Measurements from ENCODE around the gene DMWD.

Gene DMWD

GRCh38 chr19:45789035-45789786 is 3.4 kb downstream of the DMWD start:
- no peak for DNase-seq (ENCODE audit: low read depth in 2 of 3, low spot score in 2 of 3)

DNA sequence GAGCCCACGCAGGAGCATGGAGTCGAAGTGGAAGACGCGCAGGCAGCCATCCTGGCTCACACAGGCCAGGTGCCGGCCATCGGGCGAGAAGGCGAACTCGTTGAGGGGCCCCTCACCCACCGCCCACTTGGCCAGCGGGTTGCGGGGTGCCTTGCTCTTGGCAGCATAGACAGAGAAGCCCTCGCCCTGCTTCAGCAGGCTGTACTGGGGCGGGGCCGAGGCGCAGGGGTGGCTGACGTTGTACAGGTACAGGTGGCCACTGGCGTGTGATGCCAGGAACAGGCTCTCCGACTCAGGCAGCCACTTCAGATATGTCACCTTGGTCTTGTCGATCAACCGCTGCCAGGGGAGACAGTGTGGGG is 6.1 kb downstream of the DMWD start:
- DNase-seq (ENCODE audit: low read depth in 2 of 3, low spot score in 2 of 3), result no peak

DNA sequence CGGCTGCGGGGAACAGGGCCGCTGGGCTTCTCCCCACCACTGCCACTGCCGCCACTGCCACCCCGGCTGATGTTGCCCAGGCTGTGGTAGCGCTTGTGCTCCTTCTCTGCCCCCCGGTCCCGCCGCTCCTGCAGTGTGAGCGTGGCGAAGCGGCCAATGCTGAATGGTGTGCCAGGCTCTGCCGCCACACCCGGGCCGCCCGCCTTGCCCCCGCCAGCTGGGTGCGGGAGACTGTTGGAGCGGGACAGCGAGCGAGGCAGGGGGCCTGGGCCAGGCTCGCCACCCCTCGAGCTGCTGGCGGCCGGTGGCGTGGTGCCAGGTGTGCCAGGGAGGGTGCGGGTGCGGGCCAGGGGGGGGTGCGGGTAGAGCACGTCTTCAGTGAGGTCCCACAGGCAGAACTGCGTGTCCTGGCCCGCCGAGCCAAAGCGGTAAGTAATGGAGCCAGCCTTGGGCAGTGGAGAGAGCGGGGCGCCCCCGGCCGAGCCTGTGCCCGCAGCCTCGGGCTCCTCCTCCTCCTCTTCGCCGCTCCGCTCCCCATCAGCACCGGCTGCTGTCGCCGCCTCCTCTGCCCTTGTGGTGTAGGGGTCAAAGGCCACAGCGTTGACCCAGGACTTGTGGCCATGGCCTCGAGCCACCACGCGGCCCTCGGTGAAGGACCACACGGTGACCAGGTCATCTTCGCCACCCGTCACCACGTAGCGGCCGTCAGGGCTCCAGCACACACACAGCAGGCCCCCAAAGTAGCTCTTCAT is 6.7 kb downstream of the DMWD start:
- no peak for DNase-seq (ENCODE audit: low read depth in 2 of 3, low spot score in 2 of 3)

DNA sequence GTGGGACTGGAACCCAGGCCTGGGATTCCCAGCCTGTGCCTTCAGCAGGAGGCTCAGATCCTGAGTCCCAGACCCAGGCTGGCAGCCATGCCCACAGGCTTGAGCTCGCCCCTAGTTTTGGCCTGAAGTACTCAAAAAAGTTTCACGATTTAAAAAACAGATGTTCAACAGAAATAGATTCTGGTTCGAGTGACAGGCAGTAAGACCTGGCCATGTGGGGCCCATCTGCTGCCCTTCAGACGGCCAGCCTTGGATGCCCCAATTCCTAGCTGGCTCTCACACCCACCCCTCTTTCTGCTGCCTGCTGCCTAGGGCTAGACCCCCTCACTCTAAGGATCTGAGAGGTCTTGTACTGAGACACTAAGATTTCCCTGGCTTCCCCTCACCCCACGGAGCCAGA is 7.5 kb downstream of the DMWD start:
- DNase-seq (ENCODE audit: low read depth in 2 of 3, low spot score in 2 of 3), result no peak

DNA sequence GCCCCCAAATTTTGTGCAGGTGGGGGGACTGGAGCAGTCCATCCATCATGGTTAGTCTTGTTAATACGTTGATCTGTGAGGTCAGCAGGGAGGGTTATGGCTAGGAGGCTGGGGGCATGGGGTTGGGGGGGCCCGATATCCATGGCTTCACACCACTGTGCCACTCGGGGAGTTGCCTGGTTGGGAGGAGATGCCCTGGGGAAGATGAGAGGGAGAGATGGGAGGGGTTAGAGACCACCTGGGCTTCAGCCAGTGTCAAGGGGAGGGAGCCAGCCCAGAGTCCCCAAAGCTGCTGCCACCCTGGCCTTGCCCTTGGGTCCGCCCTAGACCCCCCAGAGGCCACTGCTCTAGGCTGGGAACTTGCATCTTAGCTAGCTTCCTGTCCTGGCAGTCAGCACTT is 8.5 kb downstream of the DMWD start:
- DNase-seq (ENCODE audit: low read depth in 2 of 3, low spot score in 2 of 3), result no peak

- no peak for DNase-seq (ENCODE audit: low read depth in 2 of 3, low spot score in 2 of 3)
Measured at GRCh38 chr19:45782820-45783785, 9.5 kb downstream of the DMWD start.

GRCh38 chr19:45782162-45782691 is 10.4 kb downstream of the DMWD start, which contains the start of gene DMPK:
Gene DMPK, minus strand, starts transcription at chr19:45782490. Its CDS starts 138 bp downstream, at chr19:45782352.
- DNase-seq (ENCODE audit: low read depth in 2 of 3, low spot score in 2 of 3), result no peak

- no peak for DNase-seq (ENCODE audit: low read depth in 2 of 3, low spot score in 2 of 3)
Measured at GRCh38 chr19:45781214-45782161, 11.2 kb downstream of the DMWD start.

DNA sequence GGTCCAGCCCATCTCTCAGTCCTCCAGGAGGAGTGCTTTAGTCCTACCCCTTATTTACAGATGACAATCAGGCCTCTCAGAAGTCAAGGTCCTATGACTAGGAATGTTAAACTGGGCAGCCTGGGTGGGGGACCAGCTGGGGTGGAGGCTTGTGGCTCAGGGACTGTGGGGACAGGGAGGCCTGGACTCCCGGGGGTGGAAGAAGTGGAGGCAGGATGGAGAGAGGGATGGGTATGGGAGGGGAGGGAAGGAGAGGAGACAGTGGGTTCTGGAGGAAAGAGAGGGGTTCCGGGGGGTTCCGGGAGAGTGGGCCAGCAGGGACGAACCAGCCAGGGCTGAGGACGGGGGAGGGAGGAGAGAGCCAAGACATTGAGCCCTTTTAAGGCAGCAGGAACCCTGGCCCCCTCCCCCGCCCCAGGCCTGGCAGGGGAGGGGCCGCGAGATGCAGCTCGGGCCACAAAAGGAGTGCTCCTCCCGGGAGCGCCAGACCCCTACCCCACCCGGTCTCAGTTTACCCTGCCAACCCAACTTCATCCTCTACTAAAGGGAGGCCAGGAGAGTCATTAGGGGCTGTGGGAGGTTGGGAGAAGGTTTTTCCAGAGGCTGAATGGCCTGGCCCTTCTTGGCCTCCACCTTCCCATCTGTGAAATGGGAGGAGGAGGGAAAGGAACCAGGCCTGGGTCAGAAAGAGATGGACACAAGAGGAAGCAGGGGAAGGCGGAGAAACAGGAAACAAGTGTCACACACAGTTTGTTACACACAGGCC is 12.0 kb downstream of the DMWD start:
- DNase-seq (ENCODE audit: low read depth in 2 of 3, low spot score in 2 of 3), result no peak

DNA sequence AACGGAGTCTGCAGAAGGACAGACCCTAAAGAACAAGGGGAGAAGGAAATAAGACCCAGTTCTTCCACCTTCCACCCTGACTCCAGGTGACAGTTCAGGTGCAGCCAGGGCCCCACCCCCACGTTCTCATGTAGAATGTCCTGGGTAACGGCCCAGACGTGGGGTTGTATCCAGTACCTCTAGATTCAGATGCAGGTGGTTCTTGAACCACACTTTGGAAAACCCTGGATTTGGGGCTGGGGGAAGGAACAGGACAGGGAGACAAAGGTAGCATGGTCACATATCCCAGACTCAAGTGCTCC is 12.5 kb downstream of the DMWD start:
- no peak for DNase-seq (ENCODE audit: low read depth in 2 of 3, low spot score in 2 of 3)

GRCh38 chr19:45779231-45780145 is 13.2 kb downstream of the DMWD start:
- peak; percentile 76 to 93 (median 86) for DNase-seq (ENCODE audit: low read depth in 2 of 3, low spot score in 2 of 3)

DNA sequence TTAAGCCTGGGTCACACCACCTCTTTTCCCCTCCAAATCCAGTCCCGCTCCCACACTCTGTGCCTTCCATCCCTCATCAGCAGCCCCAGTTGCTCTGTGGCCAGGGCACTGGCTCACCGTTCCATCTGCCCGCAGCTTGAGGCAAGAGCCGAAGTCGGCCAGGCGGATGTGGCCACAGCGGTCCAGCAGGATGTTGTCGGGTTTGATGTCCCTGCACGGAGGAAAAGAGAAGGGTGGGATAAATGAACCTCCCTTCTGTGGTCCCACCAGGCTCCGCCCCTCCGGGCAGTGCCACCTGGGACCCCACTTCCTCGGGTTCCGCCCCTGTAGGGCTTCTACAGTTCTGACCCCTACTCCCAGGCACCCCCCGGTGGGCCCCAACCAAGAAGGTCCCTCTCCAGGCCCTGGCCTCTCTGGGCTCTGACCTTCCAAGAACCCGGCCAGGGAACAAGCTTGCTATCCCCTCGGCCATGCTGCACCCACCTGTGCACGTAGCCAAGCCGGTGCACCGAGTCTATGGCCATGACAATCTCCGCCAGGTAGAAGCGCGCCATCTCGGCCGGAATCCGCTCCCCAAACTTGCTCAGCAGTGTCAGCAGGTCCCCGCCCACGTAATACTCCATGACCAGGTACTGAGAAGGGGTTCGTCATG is 14.5 kb downstream of the DMWD start:
- DNase-seq (ENCODE audit: low read depth in 2 of 3, low spot score in 2 of 3), result no peak

- DNase-seq (ENCODE audit: low read depth in 2 of 3, low spot score in 2 of 3), result no peak
Measured at GRCh38 chr19:45777395-45777961, 15.2 kb downstream of the DMWD start.

GRCh38 chr19:45774765-45775164 is 17.9 kb downstream of the DMWD start:
- no peak for DNase-seq (ENCODE audit: low read depth in 2 of 3, low spot score in 2 of 3)

GRCh38 chr19:45773384-45773783 is 19.3 kb downstream of the DMWD start:
- DNase-seq (ENCODE audit: low read depth in 2 of 3, low spot score in 2 of 3), result no peak

DNA sequence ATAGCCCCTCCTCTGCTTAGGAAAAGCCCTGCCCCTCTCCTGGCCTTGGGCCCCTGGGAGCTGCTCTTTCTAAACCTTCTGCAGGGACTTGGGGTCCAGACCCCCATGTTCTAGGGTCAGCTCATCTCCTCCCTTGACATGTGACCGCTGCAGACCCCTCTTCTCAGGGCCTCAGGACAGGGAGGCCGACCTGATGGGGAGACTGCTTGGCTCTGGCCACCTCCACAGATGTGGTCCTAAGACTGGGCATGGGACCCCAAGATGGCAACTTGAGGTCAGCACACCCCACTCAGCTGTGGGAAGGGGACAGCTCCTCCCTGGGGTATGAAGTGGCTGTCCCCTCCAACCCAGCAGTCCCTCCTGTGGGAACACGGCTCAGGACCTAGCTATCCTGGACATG is 19.7 kb downstream of the DMWD start:
- no peak for DNase-seq (ENCODE audit: low read depth in 2 of 3, low spot score in 2 of 3)

- no peak for DNase-seq (ENCODE audit: low read depth in 2 of 3, low spot score in 2 of 3)
Measured at GRCh38 chr19:45772130-45772840, 20.4 kb downstream of the DMWD start.

Measured in activated CD8-positive, alpha-beta memory T cell treated with anti-CD3 and anti-CD28 coated beads for 48 hours (primary cell).